ENCODE data around the gene PLEKHH3.

The PLEKHH3 gene

DNA sequence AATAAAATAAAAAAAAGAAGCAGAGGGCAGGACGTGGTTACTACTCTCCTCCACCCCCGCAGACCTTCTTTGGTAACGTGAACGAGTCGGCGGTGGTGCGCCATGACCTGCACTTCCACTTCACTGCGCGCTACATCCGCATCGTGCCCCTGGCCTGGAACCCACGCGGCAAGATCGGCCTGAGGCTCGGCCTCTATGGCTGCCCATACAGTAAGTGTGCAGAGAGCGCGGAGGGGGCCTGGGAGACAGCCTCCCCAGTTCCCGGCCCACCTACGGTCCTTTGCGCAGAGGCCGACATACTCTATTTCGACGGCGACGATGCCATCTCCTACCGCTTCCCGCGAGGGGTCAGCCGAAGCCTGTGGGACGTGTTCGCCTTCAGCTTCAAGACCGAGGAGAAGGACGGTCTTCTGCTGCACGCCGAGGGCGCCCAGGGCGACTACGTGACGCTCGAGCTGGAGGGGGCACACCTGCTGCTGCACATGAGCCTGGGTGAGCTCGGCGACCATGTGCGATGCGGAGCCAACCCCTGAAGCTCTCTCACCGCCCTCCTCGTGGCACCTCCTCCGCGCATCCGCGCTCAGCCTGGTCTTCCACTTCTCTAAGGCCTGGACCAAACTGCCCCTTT lies 8.2 kb upstream of the PLEKHH3 start:
- no peak for DNase-seq

DNA sequence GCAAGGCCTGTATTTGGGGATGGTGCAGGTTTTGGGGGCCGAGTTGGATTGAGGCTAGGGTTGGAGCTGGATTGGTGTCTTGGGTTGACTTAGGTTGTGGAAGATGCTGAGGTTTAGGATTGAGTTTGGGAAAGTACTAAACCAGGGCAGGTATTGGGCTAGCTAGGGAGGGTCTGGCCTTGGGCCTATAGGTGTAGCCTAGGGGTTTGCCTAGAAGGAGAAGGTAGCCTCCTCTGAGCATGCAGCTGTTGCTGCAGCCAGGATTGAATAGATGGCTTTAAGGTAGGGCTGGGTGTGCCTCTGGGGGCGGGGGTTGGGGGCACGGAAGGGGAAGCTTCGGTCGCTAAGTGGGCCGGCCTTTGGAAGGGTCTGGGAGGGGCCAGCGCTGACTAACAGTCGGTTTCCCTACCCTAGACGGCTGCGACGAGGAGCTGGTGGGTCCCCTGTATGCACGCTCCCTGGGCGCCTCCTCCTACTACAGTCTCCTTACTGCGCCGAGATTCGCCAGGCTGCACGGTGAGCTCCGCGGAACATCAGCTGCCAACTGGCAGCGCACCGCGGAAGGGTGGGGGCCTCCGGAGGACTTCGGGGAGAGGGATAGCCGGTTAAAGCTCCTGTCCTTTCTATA lies 6.7 kb upstream of the PLEKHH3 start:
- no peak for DNase-seq

- DNase-seq: no peak
These were observed 6.1 kb upstream of the PLEKHH3 start for GRCh38 chr17:42682722-42683403.

GRCh38 chr17:42681976-42682721 lies 5.4 kb upstream of the PLEKHH3 start, which contains the start of gene CNTNAP1:
Gene CNTNAP1 (plus strand): TSS chr17:42682531. CDS start chr17:42682830, 299 bp downstream.
- DNase-seq: no peak

DNA sequence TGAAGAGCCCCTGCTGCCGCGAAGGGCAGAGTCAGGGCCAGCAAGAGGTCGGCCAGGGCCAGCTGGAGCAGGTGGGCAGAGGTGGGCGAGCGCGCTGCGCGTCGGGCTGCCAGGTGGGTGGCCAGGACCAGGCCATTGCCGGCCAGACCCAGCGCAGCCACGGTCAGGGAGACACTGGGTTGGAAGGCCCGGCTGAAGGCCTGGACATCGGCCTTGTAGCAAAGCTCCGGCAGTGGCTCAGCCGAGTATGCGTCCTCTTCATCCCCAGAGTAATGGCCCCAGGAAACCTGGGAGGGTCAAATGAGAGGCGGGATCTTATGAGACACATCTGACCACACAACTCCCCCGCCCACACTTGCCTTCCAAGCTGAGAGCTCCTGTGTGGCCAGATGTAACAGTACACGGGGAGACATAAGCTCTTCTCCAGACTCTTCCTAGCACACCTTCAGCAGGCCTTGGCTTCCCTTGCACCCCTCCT lies 3.6 kb upstream of the PLEKHH3 start:
- no peak for DNase-seq

GRCh38 chr17:42679492-42680330 lies 2.9 kb upstream of the PLEKHH3 start:
- DNase-seq: peak; percentile 79

DNA sequence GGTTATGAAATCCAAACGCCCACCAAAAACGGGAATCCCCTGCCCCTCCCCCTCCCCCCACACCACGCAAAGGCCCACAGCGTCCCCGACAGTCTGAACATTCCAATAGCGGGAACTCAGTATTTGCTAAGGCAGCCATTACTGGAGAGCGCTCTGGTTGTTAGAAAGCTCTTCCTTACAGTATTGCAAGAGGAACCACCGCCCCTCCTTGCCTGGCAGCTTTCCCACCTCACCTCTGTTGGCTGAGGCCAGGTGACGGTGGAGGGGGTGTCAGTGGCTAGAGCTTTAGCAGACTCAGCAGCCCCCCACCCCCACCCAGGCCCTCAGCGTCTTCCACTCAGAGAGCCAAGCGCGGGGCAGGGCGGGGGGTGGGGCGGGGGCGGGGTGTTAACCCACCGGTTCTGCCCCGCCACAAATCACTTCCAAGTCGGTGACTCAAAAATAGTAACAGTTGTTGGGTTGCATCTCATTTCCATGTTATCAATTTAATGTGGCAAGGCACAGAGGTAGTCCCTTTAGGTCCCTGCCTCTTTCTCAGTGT lies 2.2 kb upstream of the PLEKHH3 start:
- peak; percentile 52 for DNase-seq

DNA sequence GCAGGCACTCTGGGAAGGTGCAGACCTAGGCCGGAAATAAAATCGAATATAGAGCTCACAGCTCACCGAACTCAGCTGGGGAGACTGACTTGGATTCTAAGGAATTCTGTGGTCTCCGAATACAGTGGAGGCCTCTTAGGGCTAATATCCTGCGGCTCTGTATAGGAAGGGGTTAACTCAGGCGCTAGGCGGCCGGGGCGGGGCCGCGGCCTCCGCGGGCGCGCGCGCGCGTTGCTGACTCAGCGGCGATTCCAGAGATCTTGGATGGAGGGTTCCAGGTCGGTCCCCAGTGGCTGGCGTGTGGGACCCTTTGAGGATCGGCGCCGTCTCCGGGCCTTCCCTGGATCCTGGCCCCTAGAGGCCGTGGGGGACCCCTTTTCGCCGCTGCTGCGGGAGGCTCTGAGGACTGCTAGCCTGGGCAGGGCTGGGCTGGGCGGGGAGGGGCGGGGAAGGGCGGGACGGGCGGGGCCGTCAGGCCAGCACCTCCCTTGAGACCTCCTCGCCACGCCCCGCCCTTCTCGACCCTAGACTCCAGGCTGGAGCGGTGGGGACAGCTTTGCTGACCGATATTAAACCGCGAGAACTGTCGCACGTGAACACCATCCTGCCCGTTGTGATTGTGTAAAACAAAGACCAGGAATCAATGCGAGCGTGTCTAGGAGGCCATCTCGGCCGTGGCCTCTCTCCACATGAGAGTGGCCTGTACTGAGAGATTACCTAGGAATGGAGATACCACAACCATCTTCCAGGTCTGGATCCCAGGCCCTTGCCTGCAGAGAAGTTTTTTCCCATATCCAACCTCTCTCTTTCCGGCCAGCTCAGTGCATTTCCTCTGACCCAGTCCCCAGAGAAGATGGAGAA lies 1.4 kb upstream of the PLEKHH3 start:
- DNase-seq: peak; percentile 77

GRCh38 chr17:42677012-42677857 lies 441 bp upstream of the PLEKHH3 start:
- peak; percentile 99 for DNase-seq

DNA sequence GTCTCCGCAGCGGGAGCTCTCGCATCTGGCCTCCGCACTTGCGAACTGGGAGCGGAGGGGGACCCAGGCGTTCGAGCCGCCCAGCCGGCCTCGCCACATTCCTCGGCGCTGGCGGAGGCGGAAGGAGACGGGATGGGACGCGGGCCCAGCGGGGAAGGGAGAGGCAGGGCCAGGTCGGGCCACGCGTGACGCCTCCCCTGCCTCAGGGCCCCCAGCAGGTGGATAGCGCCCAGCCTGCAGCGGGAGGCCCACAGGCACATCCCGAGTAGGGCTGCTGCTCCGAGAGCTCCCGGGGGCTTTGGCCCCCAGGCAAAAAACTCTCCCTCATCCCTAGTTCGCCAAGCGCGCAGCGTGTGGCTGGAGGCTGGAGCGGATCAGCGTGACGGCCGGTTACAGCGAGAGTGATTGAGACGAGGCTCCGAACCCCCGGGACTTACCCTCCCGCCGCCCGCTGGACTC lies 800 bp downstream of the PLEKHH3 start:
- DNase-seq: no peak

GRCh38 chr17:42675348-42675964 lies 1.3 kb downstream of the PLEKHH3 start:
- no peak for DNase-seq

DNA sequence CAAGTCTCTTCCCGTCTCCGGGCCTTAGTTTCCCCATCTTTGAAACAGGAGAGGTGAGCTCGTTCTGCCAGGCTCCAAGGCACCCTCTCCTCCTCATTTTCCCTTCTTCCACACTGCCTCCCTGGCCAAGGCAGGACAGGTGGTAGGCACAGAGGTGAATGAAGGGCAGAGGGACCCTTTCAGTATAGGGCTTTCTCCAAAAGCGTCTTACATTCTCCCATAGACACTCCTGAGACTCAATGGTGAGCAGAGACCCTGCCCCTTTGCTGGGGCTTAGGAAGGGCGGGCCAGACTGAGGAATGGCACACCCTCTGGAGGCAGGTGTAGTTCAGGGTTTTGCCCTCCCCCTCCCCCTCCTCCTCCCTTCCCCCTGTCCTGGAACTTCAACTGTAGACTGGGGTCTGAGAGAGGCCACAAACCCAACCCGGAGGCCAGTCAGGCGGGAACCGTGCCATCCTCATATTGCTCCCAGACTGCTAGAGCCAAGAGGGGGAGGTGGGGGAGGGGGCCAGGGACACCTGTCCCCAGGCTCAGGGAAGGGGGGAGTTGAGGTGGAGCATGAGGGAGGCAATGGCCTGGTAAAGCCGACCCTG lies 1.9 kb downstream of the PLEKHH3 start:
- DNase-seq: no peak

- peak; percentile 40 for DNase-seq
These were observed 2.7 kb downstream of the PLEKHH3 start for GRCh38 chr17:42673885-42674754.

GRCh38 chr17:42673266-42673884 lies 3.4 kb downstream of the PLEKHH3 start:
- DNase-seq: no peak

- no peak for DNase-seq
These were observed 4.8 kb downstream of the PLEKHH3 start for GRCh38 chr17:42672038-42672437.

GRCh38 chr17:42670789-42671657 lies 5.8 kb downstream of the PLEKHH3 start:
- DNase-seq: no peak
